AG09319 (cell line): Measurements from ENCODE around the gene MYOT.

ENCODE experiments used
- DNase-seq: peaks from one replicate; pipeline ENCODE4 v3.0.0-alpha.2; 2010; ENCODE audit warnings: low read depth; ENCODE audit errors: extremely low read depth
- TF ChIP-seq, protein P1 (sequence below): IDR thresholded peaks from 2 replicates; pipeline ENCODE4 v1.5.1; 2011; ENCODE audit warnings: low read depth, mild to moderate bottlenecking, inconsistent platforms, low read length, moderate library complexity

The MYOT gene

DNA sequence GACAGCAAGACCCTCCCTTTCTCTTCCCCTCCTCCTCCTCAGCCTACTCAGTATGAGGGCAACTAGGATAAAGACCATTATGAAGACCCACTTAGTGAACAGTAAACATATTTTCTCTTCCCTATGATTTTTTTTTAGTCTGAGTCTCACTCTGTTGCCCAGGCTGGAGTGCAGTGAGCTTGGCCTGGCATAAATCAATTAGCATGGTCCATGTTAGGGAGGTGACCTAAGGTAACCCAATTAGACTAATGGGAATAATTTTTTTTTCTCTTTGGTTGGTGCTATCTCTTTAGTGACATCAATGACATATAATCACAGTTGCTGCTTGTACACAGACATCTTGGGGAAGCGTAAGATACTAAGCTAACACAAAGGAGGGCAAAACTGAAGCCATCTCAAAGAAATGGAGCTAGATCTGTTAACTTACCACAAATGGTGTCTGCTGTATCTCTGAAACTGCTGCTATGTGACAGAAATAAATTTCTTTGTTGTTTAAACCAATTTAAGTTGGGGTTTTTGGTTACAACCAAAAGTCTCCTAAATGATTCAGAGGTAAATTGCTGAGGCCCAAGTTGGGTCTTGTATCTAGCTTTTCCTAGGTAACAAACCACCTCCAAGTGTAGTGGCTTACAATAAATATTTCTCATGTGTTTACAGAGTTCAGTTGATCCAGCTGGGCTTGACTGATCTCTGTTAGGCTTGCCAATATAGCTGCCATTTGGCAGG is 34.9 kb downstream of the MYOT start:
- no peak for DNase-seq

DNA sequence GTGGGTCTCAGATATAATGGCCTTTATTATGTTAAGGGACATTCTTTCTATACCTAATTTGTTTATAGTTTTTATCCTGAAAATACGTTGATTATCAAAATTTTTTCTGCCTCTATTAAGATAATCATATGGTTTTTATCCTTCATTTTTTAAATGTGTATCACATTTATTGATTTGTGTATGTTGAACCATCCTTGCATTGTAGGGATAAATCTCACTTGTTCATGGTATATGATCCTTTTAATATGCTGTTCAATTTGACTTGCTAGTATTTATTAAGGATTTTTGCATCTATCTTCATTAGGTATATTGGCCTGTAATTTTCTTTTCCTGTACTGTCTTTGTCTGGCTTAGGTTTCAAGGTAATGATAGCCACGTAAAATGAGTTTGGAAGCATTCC is 47.1 kb downstream of the MYOT start:
- DNase-seq, result no peak
- TF ChIP-seq, protein P1, sequence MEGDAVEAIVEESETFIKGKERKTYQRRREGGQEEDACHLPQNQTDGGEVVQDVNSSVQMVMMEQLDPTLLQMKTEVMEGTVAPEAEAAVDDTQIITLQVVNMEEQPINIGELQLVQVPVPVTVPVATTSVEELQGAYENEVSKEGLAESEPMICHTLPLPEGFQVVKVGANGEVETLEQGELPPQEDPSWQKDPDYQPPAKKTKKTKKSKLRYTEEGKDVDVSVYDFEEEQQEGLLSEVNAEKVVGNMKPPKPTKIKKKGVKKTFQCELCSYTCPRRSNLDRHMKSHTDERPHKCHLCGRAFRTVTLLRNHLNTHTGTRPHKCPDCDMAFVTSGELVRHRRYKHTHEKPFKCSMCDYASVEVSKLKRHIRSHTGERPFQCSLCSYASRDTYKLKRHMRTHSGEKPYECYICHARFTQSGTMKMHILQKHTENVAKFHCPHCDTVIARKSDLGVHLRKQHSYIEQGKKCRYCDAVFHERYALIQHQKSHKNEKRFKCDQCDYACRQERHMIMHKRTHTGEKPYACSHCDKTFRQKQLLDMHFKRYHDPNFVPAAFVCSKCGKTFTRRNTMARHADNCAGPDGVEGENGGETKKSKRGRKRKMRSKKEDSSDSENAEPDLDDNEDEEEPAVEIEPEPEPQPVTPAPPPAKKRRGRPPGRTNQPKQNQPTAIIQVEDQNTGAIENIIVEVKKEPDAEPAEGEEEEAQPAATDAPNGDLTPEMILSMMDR, result no peak

More for the DNA sequence above, 34.9 kb downstream of the MYOT start:
- TF ChIP-seq, protein P1, result no peak

DNA sequence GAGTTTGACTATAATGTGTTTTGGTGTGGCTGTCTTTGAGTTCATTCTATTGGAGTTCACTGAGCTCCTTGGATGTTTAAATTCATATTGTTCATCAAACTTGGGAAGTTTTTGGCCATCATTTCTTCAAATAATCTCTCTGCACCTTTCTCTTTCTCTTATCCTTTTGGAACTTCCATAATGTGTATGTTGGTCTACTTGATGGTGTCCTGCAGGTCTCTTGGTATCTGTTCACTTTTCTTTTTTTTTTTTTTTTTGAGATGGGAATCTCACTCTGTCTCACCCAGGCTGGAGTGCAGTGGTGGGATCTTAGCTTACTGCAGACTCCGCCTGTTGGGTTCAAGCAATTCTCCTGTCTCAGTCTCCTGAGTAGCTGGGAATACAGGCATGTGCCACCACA is 49.3 kb downstream of the MYOT start:
- TF ChIP-seq, protein P1, result no peak
- no peak for DNase-seq

DNA sequence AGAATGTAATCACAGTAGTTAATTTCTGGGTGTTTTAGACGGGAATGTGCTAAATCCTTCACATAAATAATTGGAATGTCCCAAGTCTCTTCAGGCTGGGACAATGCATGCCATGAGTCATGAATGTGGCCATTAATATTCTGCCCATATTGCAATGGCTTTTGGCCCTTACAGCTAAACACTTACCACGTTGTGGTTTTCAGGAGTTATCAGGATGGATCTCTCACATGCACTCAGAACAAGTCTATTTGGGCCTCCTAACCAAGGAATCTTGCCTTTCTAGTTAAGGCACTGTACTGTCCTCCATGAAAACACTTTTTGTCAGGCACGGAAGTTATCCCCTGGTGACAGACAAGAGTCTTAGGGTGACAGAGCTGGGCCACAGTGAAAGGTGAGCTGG is 54.3 kb downstream of the MYOT start:
- TF ChIP-seq, protein P1, result no peak
- no peak for DNase-seq

DNA sequence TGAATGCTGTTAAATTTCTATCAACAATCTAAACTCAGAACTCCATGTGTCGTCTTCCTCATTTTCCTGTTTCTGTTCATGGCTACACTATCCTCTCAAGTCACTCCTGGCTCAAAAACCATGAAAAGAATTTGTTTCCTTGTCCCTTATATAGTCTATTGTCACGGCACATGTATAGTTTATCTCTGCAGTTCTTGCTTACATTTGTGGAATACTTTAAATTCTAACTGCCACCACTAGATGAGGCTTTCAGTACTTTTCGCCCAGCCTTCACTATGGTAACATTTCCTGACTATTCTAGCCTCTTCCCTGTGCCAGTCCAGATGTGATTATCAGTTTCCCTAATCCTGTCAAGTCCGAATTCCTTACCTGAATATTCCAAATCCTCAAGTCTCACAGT is 56.2 kb downstream of the MYOT start:
- no peak for DNase-seq
- TF ChIP-seq, protein P1, result no peak

DNA sequence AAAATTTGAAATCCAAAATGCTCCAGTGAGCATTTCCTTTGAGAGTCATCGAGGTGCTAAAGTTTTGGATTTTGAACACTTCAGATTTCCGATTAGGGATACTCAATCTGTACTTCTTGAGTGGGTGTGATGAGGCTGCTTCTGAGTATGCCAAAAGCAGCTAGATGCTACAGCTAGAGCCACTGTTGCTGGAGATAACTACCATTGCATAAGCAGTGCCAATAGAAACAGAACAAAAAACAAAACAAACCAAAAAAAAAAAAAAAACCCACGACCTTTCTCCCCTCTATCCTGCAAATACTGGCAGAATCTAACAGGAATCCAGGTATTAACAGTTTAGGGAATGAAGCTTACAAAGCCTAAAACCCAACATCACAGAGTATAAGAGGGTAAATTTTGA is 65.1 kb downstream of the MYOT start:
- DNase-seq, result no peak
- TF ChIP-seq, protein P1, result no peak

DNA sequence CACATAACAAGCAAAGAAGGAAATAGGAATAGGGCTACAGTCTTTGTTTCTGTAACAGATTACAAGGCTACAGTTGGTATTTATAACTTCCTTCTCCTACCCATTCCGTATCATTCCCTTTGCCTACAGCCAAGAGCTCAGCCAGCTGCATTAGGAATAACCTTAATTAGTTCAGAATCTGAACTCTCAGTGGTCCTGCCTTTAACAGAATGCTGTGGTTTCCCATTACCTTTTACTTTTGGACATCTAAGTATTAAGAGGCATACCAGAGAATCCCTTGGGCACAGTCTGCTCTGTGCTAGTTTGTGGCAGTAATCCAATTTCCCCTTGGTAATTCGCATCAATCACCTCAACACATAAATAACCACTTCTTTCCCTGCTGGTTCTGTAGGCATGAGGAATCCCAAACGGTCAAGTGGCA is 65.8 kb downstream of the MYOT start:
- DNase-seq, result no peak
- TF ChIP-seq, protein P1, result no peak
